Mesenchymal stem cell (in vitro differentiated cells and primary cell): Measurements from ENCODE around the gene HPN.

Experiments used
- DNase-seq: peaks from one replicate; pipeline ENCODE4 v3.0.0-alpha.2; 2013
- H2AFZ ChIP-seq: one replicate; pipeline ENCODE4 v1.6.1; 2013; ENCODE audit warnings: low read depth, mild to moderate bottlenecking, control low read depth, inconsistent platforms, low read length, moderate library complexity
- H2AK5ac ChIP-seq: 2 replicates; pipeline ENCODE4 v1.6.1; 2013; ENCODE audit warnings: low read length, moderate library complexity, mild to moderate bottlenecking, inconsistent platforms; ENCODE audit not compliant: severe bottlenecking
- H2BK120ac ChIP-seq: one replicate; pipeline ENCODE4 v1.6.1; 2013; ENCODE audit warnings: low read depth, mild to moderate bottlenecking, inconsistent platforms, low read length, moderate library complexity
- H2BK12ac ChIP-seq, 2 experiments: one replicate each; pipeline ENCODE4 v1.6.1; 2013; ENCODE audit warnings: inconsistent platforms in 2 of 2, low read length in 2 of 2, mild to moderate bottlenecking in 2 of 2, moderate library complexity in 2 of 2, control low read depth in 1 of 2
- H2BK15ac ChIP-seq: one replicate; pipeline ENCODE4 v1.6.1; 2013; ENCODE audit warnings: mild to moderate bottlenecking, low read depth, inconsistent platforms; ENCODE audit not compliant: poor library complexity, severe bottlenecking
- H2BK5ac ChIP-seq: 2 replicates; pipeline ENCODE4 v1.6.1; 2013; ENCODE audit warnings: low read depth, mild to moderate bottlenecking, low read length, control low read depth, inconsistent platforms; ENCODE audit not compliant: poor library complexity, severe bottlenecking
- H3K14ac ChIP-seq, 2 experiments: one replicate each; pipeline ENCODE4 v1.6.1; 2013; ENCODE audit warnings: inconsistent platforms in 2 of 2, low read length in 2 of 2, control low read depth in 1 of 2, mild to moderate bottlenecking in 1 of 2, moderate library complexity in 1 of 2
- H3K18ac ChIP-seq, 2 experiments: one replicate each; pipeline ENCODE4 v1.6.1; 2013; ENCODE audit warnings: inconsistent platforms in 2 of 2, low read length in 2 of 2, control low read depth in 1 of 2, low read depth in 1 of 2, mild to moderate bottlenecking in 1 of 2
- H3K23ac ChIP-seq, 2 experiments: one replicate each; pipeline ENCODE4 v1.6.1; 2013; ENCODE audit warnings: inconsistent platforms in 2 of 2, low read length in 2 of 2, mild to moderate bottlenecking in 2 of 2, moderate library complexity in 2 of 2, control low read depth in 1 of 2
- H3K27ac ChIP-seq: 2 replicates; pipeline ENCODE4 v1.5.1; 2013; ENCODE audit warnings: mild to moderate bottlenecking, moderate library complexity, low read length, control low read depth, inconsistent platforms; ENCODE audit not compliant: poor library complexity, severe bottlenecking
- H3K27me3 ChIP-seq, 2 experiments: 2 replicates each; pipeline versions ENCODE4 v1.6.1 to v1.7.0; 2013; ENCODE audit warnings: low read length in 2 of 2, mild to moderate bottlenecking in 2 of 2, moderate library complexity in 2 of 2, control low read depth in 1 of 2, inconsistent platforms in 1 of 2; ENCODE audit not compliant: control insufficient read depth in 1 of 2, insufficient read depth in 1 of 2
- H3K36me3 ChIP-seq, 2 experiments: 2 replicates each; pipeline versions ENCODE4 v1.6.1 to v1.7.0; 2013; ENCODE audit warnings: low read length in 2 of 2, control low read depth in 1 of 2, inconsistent platforms in 1 of 2, low read depth in 1 of 2, mild to moderate bottlenecking in 1 of 2; ENCODE audit not compliant: insufficient read depth in 2 of 2, control insufficient read depth in 1 of 2
- H3K4ac ChIP-seq, 2 experiments: one replicate each; pipeline ENCODE4 v1.6.1; 2013; ENCODE audit warnings: inconsistent platforms in 2 of 2, low read length in 2 of 2, mild to moderate bottlenecking in 2 of 2, moderate library complexity in 2 of 2, control low read depth in 1 of 2, low read depth in 1 of 2
- H3K4me1 ChIP-seq: 2 replicates; pipeline ENCODE4 v1.6.1; 2013; ENCODE audit warnings: low read depth, low read length, control low read depth; ENCODE audit not compliant: control insufficient read depth, insufficient read depth
- H3K4me2 ChIP-seq: 2 replicates; pipeline ENCODE4 v1.6.1; 2013; ENCODE audit warnings: low read length, mild to moderate bottlenecking, inconsistent platforms; ENCODE audit not compliant: poor library complexity, severe bottlenecking
- H3K4me3 ChIP-seq, 2 experiments: 2 replicates each; pipeline versions ENCODE4 v1.5.1 to v1.7.0; 2013; ENCODE audit warnings: low read length in 2 of 2, mild to moderate bottlenecking in 2 of 2, control low read depth in 1 of 2, low read depth in 1 of 2; ENCODE audit not compliant: insufficient read depth in 1 of 2
- H3K79me1 ChIP-seq: replicated peaks from 2 replicates; pipeline ENCODE4 v1.6.1; 2013; ENCODE audit warnings: mild to moderate bottlenecking, control low read depth, low read length, inconsistent platforms; ENCODE audit not compliant: poor library complexity, severe bottlenecking
- H3K9ac ChIP-seq: 2 replicates; pipeline ENCODE4 v1.7.0; 2013; ENCODE audit warnings: mild to moderate bottlenecking, low read length, moderate library complexity
- H3K9me3 ChIP-seq: 2 replicates; pipeline ENCODE4 v1.7.0; 2013; ENCODE audit warnings: mild to moderate bottlenecking, low read length; ENCODE audit not compliant: control insufficient read depth
- H4K8ac ChIP-seq: one replicate; pipeline ENCODE4 v1.6.1; 2013; ENCODE audit warnings: inconsistent platforms, mild to moderate bottlenecking, low read length, moderate library complexity
- H4K91ac ChIP-seq: one replicate; pipeline ENCODE4 v1.6.1; 2013; ENCODE audit warnings: mild to moderate bottlenecking, low read length, inconsistent platforms
- WGBS: methylation state at CpG from one replicate; pipeline ENCODE4 v1.1.7; 2013; ENCODE audit warnings: mixed read lengths; 5-methylcytosine and 5-hydroxymethylcytosine counted together

HPN gene

DNA sequence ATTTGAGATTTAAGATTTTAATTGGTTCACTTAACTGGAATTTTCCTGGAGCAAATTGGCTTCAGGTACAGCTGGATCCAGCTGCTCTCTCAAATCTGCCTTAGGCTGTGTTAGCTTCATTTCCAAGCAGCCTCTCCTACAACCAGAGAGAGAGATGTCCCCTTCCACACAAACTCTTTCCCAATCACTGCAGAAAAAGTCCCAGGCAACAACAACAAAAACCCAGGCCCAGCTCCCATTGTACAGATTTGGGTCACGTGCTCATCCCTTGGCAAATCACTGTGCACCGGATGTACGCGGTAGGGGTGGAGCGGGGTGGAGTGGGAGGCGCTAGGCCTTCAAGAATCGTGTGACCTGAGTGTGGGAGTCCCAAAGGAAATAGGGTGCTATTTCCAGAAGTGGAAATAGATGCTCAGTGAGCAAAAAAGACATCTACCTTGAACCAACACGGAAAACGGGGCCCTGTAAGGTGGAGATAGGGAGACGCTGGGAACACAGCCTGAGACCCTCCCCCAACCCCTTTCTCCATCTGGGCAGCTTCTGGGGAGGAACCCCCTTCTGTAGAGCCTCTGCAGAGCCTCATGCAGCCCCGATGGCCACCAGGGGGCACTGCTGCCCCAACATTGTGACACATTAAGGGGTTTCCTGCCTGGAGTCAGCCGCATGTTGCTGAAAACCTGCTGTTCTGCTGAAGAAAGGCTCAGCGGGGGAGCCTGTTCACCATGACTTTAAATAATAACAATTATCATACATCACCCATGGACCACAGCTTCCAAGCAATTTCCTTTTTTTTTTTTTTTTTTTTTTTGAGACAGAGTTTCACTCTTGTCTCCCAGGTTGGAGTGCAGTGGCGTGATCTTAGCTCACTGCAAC is 25.4 kb downstream of the HPN start:
- Histone ChIP-seq H3K27me3 (peaks cover 0 to 9% of the 10 kb centered on the region in 2 experiments), H3K4ac (no peak overlapping the region), H3K14ac (no peak overlapping the region), H3K27ac (no peak overlapping the region), H2BK12ac (no peak overlapping the region), H2BK15ac (no peak overlapping the region), H4K91ac (no peak overlapping the region), H3K18ac (no peak overlapping the region), H3K4me2 (no peak overlapping the region), H3K9me3 (peaks cover 6% of the 10 kb centered on the region), H2BK120ac (no peak overlapping the region), H3K4me3 (no peak overlapping the region), H3K79me1 (no peaks in the 10 kb centered on the region), H3K36me3 (no peaks in the 10 kb centered on the region), H3K23ac (no peak overlapping the region), H4K8ac (no peak overlapping the region), H2BK5ac (no peak overlapping the region), H2AK5ac (no peak overlapping the region), H2AFZ (no peak overlapping the region), H3K9ac (no peak overlapping the region), H3K4me1 (peaks cover 6% of the 10 kb centered on the region)
- WGBS: 38% methylated on average over 13 of the region's 14 CpGs
- peak; percentile 78 for DNase-seq

DNA sequence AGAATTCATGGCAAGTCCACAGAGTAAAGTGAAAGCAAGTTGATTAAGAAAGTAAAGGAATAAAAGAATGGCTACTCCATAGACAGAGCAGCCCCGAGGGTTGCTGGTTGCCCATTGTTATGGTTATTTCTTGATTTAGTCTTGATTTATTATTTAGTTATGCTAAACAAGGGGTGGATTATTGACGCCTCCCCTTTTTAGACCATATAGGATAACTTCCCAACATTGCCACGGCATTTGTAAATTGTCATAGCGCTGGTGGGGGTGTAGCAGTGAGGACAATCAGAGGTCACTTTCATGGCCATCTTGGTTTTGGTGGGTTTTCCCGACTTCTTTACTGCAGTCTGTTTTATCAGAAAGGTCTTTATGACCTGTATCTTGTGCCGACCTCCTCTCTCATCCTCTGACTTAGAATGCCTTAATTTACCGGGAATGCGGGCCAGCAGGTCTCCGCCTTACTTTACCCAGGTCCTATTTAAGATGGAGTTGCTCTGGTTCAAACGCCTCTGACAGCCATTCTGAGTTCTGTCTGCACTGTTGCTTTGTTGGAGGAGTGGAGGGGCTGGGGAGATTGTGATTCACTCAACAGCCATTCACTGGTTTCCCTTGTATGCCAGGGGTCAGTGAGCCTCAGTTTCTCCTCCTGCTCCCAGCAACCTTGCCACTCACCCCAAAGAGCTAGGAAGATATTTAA is 27.6 kb downstream of the HPN start:
- Histone ChIP-seq H2BK12ac (no peak overlapping the region), H3K4me2 (no peak overlapping the region), H2BK5ac (no peak overlapping the region), H3K18ac (no peak overlapping the region), H3K9me3 (peaks cover 6% of the 10 kb centered on the region), H3K4ac (no peak overlapping the region), H2AK5ac (no peak overlapping the region), H2BK15ac (no peak overlapping the region), H4K8ac (no peak overlapping the region), H3K4me3 (no peak overlapping the region), H2BK120ac (no peak overlapping the region), H3K14ac (no peak overlapping the region), H3K27ac (no peak overlapping the region), H3K23ac (no peak overlapping the region), H3K27me3 (peaks cover 0 to 14% of the 10 kb centered on the region in 2 experiments), H3K79me1 (no peaks in the 10 kb centered on the region), H3K4me1 (peaks cover 6% of the 10 kb centered on the region), H3K9ac (no peak overlapping the region), H4K91ac (no peak overlapping the region), H2AFZ (no peak overlapping the region), H3K36me3 (no peaks in the 10 kb centered on the region)
- WGBS: 72% methylated on average over 9 of the region's 10 CpGs
- no peak for DNase-seq

DNA sequence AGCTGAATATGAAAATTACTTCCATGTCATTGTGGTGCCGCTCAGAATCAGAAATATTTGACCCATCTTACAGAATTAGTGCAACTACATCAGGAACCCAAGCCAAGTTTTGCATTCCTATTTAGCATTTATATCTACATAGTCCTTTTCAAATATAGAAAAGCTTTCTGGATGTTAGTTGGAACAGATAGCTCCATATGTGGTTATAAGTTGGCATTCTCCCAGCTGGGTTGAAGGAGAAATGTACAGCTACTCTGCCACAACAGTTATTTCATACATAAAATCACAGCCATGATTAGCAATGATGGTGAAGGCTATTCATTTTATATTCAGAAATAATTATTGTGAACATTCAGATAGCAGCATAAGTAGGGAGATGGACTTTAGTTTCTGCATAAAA is 28.2 kb downstream of the HPN start:
- no peak overlapping the region for H2AK5ac ChIP-seq
- no peak overlapping the region for H3K14ac ChIP-seq
- H3K18ac ChIP-seq: no peak overlapping the region
- no peak overlapping the region for H2AFZ ChIP-seq
- peaks cover 6% of the 10 kb centered on the region for H3K9me3 ChIP-seq
- H3K4me1 ChIP-seq: peaks cover 6% of the 10 kb centered on the region
- peaks cover 4 to 20% of the 10 kb centered on the region in 2 experiments for H3K27me3 ChIP-seq
- H3K4ac ChIP-seq: no peak overlapping the region
- H3K23ac ChIP-seq: no peak overlapping the region
- no peak overlapping the region for H4K91ac ChIP-seq
- no peak for DNase-seq
- no peak overlapping the region for H2BK12ac ChIP-seq
- H3K9ac ChIP-seq: no peak overlapping the region
- no peaks in the 10 kb centered on the region for H3K79me1 ChIP-seq
- no peak overlapping the region for H2BK120ac ChIP-seq
- no peak overlapping the region for H4K8ac ChIP-seq
- no peak overlapping the region for H3K4me2 ChIP-seq
- no peak overlapping the region for H3K27ac ChIP-seq
- WGBS: 89% methylated on average over 1 of the region's 1 CpG
- H2BK15ac ChIP-seq: no peak overlapping the region
- H2BK5ac ChIP-seq: no peak overlapping the region
- H3K4me3 ChIP-seq: no peak overlapping the region
- no peaks in the 10 kb centered on the region for H3K36me3 ChIP-seq

DNA sequence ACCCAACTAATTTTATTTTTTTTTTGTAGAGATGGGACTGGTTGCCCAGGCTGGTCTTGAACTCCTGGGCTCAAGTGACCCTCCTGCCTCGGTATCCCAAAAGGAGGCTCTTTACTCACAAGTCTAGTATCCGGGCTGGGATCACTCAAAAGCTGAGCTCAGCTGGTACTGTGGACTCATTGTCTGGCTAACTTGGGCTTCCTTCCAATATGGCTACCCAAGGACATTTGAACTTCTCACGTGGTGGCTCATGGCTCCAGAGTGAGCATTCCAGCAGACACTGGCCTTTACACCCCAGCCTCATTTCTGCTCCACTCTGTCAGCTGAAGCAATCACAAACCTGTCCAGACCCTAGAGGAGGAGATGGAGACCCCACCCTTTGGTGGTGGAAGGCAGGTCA is 28.9 kb downstream of the HPN start:
- H2AK5ac ChIP-seq: no peak overlapping the region
- H3K36me3 ChIP-seq: no peaks in the 10 kb centered on the region
- H3K4me3 ChIP-seq: no peak overlapping the region
- H2BK120ac ChIP-seq: no peak overlapping the region
- no peak overlapping the region for H4K8ac ChIP-seq
- no peak overlapping the region for H2BK5ac ChIP-seq
- H3K23ac ChIP-seq: no peak overlapping the region
- H3K18ac ChIP-seq: no peak overlapping the region
- H3K4me1 ChIP-seq: peaks cover 6% of the 10 kb centered on the region
- peaks cover 6% of the 10 kb centered on the region for H3K9me3 ChIP-seq
- H2BK12ac ChIP-seq: no peak overlapping the region
- H3K27ac ChIP-seq: no peak overlapping the region
- H3K9ac ChIP-seq: no peak overlapping the region
- H3K4me2 ChIP-seq: no peak overlapping the region
- H3K4ac ChIP-seq: no peak overlapping the region
- H4K91ac ChIP-seq: no peak overlapping the region
- H3K27me3 ChIP-seq: peaks cover 4 to 26% of the 10 kb centered on the region in 2 experiments
- H2AFZ ChIP-seq: no peak overlapping the region
- no peaks in the 10 kb centered on the region for H3K79me1 ChIP-seq
- DNase-seq: no peak
- no peak overlapping the region for H2BK15ac ChIP-seq
- WGBS: 82% methylated on average over 3 of the region's 3 CpGs
- no peak overlapping the region for H3K14ac ChIP-seq
